ENCODE measurements around the gene GGCX.

GRCh38 chr2:85541262-85541661 is 20.0 kb downstream of the GGCX start:
- TF ChIP-seq CTCF (conservative IDR thresholded peaks at IDR 0.05; ENCODE audit: low read depth, low read length): no peak
- TF ChIP-seq POLR2A (IDR thresholded peaks at IDR 0.05; ENCODE audit: low read depth, low read length): no peak
- no peak for TF ChIP-seq RFX5 (IDR thresholded peaks at IDR 0.05; ENCODE audit: low read depth, low read length)
- TF ChIP-seq CHD1 (IDR thresholded peaks at IDR 0.05; ENCODE audit: low read depth, low read length): no peak
- no peak for TF ChIP-seq MAZ (IDR thresholded peaks at IDR 0.05; ENCODE audit: borderline replicate concordance, low read depth, low read length)
- no peak for TF ChIP-seq CEBPB (IDR thresholded peaks at IDR 0.05; ENCODE audit: low read depth, low read length)
- no peak for TF ChIP-seq MXI1 (IDR thresholded peaks at IDR 0.05; ENCODE audit: borderline replicate concordance, low read depth, low read length)
- no peak for TF ChIP-seq FOS (IDR thresholded peaks at IDR 0.05; ENCODE audit: low read depth, low read length)
- TF ChIP-seq SMC3 (IDR thresholded peaks at IDR 0.05; ENCODE audit: low read depth, low read length): no peak
- no peak for TF ChIP-seq ELK1 (IDR thresholded peaks at IDR 0.05; ENCODE audit: borderline replicate concordance, low read depth, low read length)
- no peak for TF ChIP-seq RAD21 (IDR thresholded peaks at IDR 0.05; ENCODE audit: low read length)
- TF ChIP-seq, protein P1, sequence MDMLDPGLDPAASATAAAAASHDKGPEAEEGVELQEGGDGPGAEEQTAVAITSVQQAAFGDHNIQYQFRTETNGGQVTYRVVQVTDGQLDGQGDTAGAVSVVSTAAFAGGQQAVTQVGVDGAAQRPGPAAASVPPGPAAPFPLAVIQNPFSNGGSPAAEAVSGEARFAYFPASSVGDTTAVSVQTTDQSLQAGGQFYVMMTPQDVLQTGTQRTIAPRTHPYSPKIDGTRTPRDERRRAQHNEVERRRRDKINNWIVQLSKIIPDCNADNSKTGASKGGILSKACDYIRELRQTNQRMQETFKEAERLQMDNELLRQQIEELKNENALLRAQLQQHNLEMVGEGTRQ (IDR thresholded peaks at IDR 0.05; ENCODE audit: low read depth, low read length): no peak

All from IMR-90 (cell line).